GM06990 (cell line): ENCODE results near the gene MPPED1.

Experiments used
- DNase-seq: peaks from one replicate; pipeline ENCODE4 v3.0.0-alpha.2; 2011; ENCODE audit not compliant: insufficient read length; ENCODE audit errors: extremely low read depth
- H3K27me3 ChIP-seq: replicated peaks from 2 replicates; pipeline ENCODE4 v1.6.0; 2011; ENCODE audit warnings: low read length; ENCODE audit not compliant: control insufficient read depth, insufficient read depth
- H3K36me3 ChIP-seq: 2 replicates; pipeline ENCODE4 v1.5.1; 2011; ENCODE audit warnings: low read length; ENCODE audit not compliant: control insufficient read depth, insufficient read depth
- H3K4me3 ChIP-seq: replicated peaks from 2 replicates; pipeline ENCODE4 v1.5.1; 2011; ENCODE audit warnings: low read depth, mild to moderate bottlenecking, control low read depth, low read length
- CTCF ChIP-seq: IDR thresholded peaks from 2 replicates; pipeline ENCODE4 v1.5.1; 2011; ENCODE audit warnings: low read length, control low read depth, mild to moderate bottlenecking, inconsistent platforms; ENCODE audit not compliant: insufficient read depth, poor library complexity, severe bottlenecking

The MPPED1 gene

GRCh38 chr22:43408009-43408408, 3.8 kb upstream of the MPPED1 start:
- Histone ChIP-seq H3K36me3 (no peaks in the 10 kb centered on the region), H3K27me3 (no peaks in the 10 kb centered on the region; the same call in 1 of the 2 replicates), H3K4me3 (no peak overlapping the region)
- TF ChIP-seq CTCF = no peak
- no peak for DNase-seq

- Histone ChIP-seq H3K36me3 (no peaks in the 10 kb centered on the region), H3K4me3 (no peak overlapping the region), H3K27me3 (no peaks in the 10 kb centered on the region; the same call in none of the 2 replicates)
- no peak for DNase-seq
- TF ChIP-seq CTCF = no peak
Measured at GRCh38 chr22:43409046-43409445, 2.8 kb upstream of the MPPED1 start.

GRCh38 chr22:43409800-43410199, 2.0 kb upstream of the MPPED1 start:
- Histone ChIP-seq H3K27me3 (no peaks in the 10 kb centered on the region; the same call in none of the 2 replicates), H3K36me3 (no peaks in the 10 kb centered on the region), H3K4me3 (no peak overlapping the region)
- no peak for DNase-seq
- no peak for TF ChIP-seq CTCF

GRCh38 chr22:43411040-43411868, 560 bp upstream of the MPPED1 start:
- Histone ChIP-seq H3K36me3 (no peaks in the 10 kb centered on the region), H3K4me3 (no peak overlapping the region), H3K27me3 (no peaks in the 10 kb centered on the region; the same call in none of the 2 replicates)
- no peak for TF ChIP-seq CTCF
- no peak for DNase-seq

- no peak for DNase-seq
- TF ChIP-seq CTCF = no peak
Measured at GRCh38 chr22:43412808-43413795, 1.3 kb downstream of the MPPED1 start.

More at GRCh38 chr22:43412808-43413795, 1.3 kb downstream of the MPPED1 start:
- Histone ChIP-seq H3K36me3 (no peaks in the 10 kb centered on the region), H3K27me3 (no peaks in the 10 kb centered on the region; the same call in none of the 2 replicates), H3K4me3 (no peak overlapping the region)
